ENCODE results near the gene TTC23L.
A peak's percentile ranks its signal among the peaks of the same experiment; 100 is the strongest.
"Not testable (repeated sequence)": the region's sequence is repeated elsewhere in the genome, so short reads cannot be mapped to it uniquely, and the experiment has no call there.

Gene TTC23L, protein sequence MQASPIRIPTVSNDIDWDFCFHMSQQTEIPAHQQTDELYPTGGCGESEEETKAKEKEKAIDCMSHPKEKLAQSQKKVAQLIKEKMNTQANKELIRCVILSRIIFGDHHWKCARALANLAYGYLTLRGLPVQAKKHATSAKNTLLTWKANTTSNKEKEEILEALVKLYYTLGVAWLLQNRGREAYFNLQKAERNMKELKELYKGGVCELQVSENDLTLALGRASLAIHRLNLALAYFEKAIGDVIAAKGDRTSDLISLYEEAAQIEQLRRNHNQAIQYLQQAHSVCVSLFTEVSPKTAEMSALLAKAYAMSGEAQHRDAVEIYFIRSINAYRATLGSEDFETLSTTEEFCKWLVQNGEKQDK

DNA sequence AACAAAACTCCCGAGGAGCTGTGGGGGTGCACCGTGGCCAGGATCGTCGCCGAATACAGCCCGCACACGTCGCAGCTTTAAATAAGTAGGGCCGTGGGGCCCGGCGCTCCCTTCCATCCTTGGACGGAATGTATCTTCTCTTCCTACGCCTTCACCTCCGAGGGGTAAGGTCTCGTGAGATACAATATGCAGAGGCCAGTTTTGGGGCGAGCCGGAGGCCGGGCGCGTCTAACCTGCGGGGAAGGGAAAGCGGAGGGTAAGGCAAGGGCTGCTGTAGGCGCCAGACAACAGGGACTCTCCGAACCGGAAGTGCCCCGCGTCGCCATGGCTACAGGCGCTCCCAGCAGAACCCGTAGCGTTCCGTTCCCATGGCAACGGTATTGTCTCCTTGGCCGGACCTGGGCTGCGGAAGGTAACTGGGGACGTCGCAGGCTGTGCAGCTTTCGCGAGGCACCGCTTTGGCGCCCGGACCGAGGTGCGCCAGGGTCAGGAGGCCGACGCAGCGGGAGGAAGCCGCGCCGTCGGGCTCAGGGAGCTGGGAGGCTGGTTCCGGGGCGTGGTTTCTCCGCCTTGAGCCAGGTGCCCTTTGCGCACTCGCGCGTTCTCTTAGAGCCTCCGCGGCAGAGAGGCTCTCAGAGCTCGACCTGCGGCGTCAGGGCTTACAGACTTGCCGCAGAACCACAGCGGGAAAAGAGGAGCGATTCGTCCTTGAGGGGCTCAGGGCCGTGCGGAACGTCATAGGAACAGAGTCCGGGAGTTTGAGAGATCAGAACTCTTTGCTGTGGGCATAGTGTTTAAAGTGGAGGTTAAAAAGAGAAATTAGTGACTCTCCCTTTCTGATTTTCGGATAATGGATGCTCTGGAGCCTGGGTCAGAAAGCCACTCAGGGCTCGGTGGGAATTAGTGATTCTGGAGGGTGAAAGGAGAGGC is at the start of gene TTC23L:
Gene TTC23L, plus strand, starts transcription at position 380 of the 930 bp plus-strand sequence. CDS start 1,508 bp downstream, outside the sequence.
- DNase-seq (ENCODE audit: low spot score): peak; percentile 95

DNA sequence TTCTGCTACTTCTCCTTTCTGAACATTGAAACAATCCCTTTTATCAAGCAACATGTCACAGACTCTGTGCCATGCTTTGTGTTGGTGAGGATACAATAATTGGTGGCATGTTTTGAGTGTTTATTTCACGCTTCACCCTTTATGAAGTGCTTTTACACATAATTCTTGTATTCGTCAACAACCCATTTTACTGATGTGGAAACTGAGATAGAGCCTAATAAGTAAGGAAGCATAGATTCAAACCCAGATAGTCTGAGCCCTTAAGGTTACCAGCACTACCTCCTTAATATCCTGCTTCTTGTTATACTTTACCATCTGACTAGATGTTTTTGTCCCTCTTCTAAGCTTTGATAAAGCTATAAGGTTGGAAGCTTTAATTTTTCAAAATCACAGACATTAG is 49.3 kb upstream of the TTC23L start:
- DNase-seq (ENCODE audit: low spot score): no peak

DNA sequence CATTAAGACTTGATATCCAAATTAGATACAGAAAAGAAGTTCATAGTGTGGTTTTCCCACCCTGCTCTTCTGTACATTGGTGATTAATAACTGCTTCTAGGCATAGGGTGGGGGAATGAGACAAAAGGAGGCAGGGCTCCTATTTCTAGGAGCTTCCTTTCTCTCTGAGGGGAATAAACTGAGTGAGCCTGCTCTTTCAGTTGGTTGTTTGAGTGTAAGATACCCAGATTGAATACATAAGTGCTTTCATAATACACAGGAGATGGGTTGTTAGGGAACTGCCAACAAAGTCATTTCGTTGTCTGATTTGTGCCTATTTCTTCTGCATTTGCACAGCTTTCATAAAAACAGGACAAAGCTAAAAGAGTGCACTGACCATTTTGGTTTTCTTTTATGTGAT is 48.9 kb upstream of the TTC23L start:
- no peak for DNase-seq (ENCODE audit: low spot score)

DNA sequence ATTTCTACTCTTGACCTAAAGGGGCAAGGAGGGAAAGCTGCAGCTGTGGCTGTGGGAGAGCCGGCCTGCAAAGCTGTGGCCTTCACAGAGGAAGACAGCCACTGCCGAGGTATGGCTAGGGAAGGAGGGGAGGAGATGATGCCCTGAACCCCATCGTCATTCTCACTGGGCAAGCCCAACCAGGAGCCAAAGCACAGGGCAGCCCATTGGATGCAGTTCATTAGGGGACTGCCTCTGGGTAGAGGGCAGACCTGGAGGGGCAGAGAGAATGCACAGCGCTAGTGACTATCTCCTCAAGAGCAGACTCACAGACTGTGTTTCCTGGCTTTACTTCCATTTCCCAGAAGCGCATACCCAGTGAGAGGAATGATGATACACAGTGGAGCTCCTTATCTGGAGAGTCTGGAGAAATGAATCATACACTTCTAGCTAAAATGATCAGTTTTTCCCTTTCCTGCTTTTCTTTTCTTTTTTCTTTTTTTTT is 47.2 kb upstream of the TTC23L start:
- DNase-seq (ENCODE audit: low spot score): no peak

DNA sequence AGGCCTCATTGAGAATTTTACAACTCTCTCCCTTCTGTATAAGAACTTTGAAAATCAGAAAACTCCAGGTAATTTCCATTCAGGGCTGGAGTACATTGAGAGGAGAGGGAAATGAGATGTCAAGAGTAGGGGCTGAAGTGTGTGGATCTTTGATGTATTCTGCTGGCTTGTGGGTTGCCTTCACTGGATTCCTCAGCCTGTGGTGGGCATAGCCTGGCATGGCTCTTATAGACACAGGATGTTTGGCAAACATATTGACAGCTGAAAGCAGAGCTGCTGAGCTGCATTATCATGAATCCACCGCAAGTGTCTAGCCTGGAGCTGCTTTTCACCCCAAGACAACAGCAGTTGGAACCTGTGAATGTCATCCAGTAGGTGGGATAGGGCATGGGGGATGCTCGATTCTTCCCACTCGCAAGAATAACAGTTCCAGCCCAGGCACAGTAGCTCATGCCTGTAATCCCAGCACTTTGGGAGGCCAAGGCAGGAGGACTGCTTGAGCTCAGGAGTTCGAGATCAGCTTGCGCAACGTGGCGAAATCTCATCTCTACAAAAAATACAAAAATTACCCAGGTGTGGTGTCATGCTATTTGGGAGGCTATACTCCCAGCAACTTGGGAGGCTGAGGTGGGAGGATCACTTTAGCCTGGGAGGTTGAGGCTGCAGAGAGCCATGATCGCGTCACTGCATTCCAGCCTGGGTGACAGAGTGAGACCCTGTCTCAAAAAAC is 36.0 kb upstream of the TTC23L start:
- no peak for DNase-seq (ENCODE audit: low spot score)

DNA sequence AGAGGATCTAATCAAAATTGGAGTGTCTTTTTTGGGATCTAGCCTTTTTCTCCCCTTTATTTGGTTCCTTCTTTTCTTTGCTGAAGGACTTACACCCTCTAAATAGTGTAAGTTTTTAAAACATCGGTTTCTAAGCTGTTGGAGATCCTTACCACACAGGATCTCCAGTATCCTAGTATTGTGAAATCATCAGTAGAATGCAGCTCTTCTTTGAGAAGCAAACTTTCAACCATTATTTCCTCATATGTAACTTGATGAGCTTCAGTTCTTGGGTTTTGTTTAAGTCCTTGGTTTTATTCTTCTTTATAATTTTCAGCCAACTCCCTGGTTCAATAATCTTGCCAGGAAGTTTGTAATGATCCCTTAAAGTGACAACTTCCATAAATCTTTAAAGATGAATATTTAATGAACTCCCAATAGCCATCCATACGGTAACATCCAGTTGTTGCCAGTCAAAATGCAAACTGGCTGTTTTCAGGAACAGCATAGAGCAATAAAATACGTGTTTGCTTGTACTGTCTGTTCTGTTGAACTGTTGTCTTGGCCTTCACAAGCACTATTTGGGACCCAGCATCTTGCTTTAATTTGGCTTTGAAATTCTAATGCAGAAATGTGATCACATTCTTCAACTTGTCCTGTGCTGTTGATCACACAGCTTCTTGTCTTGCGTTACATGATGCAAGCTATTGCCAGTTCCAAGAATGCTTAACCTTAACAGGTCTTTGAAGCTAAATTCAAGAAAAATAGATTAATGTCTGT is 34.8 kb upstream of the TTC23L start:
- no peak for DNase-seq (ENCODE audit: low spot score)

DNA sequence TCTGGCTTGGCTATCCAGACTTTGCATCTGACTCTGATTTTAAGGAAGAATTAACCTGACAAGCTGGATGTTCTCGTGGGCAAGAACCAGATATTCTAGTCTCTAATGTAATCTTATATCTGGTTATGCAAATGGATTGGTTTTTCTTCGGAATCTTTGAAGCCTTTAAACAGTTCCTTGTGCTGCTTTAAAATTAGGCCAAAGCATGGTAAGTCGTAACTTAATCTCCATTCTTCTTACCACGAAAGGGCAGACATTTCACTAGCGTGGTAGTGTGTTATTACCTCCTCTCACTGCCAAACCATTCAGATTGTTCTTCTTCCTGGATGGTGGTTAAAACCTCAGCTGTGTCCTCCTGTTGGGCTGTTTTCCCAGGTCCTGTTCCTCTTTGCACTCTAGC is 34.1 kb upstream of the TTC23L start:
- no peak for DNase-seq (ENCODE audit: low spot score)

DNA sequence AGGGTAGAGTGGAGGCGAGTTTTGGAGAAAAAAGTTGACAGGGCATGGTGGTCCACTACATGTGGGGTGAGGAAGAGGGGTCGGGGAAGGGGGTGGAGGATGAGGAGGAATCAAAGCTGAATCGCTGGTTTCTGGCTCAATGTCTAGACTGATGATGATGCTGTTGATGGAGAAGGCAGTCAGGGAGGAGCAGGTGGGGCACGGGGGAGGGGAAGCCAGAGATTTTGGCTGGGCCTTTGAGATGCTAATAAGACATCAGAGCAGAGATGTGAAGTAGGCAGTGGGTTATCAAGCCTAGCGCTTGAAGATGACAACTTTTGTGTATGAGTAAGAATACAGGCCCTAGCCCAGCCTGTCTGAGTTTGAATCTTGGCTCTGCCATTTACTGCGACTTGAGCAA is 32.4 kb upstream of the TTC23L start:
- DNase-seq (ENCODE audit: low spot score): no peak

DNA sequence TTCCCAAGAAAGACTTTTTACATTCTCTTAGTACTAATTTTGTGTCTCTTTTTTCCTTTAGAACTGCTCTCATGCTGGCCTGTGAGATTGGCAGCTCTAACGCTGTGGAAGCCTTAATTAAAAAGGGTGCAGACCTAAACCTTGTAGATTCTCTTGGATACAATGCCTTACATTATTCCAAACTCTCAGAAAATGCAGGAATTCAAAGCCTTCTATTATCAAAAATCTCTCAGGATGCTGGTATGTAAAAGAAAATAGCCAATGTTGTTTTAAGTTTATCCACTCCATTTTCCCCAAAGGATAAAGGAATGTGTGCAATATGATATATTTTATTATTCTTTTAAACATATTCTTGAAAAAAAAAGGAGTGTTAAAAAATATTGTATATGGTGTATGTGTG is 27.3 kb upstream of the TTC23L start:
- DNase-seq (ENCODE audit: low spot score): no peak

DNA sequence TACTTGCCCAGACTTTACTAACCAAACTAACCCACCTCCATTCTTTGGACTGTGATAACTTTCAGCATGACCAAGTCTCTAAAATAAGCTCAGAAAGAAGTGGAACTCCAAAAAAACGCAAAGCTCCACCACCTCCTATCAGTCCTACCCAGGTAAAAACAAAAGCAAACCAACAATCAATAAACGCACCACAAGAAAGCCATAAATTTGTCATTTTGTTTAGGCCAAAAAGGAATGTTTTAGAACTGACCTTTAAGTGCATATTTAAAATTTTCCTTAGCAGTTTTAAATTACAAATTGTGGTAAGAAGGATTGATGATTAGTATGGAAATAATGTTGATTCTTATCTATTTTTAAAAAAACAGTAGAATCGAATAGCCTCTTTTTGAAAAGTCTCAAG is 25.5 kb upstream of the TTC23L start:
- no peak for DNase-seq (ENCODE audit: low spot score)

DNA sequence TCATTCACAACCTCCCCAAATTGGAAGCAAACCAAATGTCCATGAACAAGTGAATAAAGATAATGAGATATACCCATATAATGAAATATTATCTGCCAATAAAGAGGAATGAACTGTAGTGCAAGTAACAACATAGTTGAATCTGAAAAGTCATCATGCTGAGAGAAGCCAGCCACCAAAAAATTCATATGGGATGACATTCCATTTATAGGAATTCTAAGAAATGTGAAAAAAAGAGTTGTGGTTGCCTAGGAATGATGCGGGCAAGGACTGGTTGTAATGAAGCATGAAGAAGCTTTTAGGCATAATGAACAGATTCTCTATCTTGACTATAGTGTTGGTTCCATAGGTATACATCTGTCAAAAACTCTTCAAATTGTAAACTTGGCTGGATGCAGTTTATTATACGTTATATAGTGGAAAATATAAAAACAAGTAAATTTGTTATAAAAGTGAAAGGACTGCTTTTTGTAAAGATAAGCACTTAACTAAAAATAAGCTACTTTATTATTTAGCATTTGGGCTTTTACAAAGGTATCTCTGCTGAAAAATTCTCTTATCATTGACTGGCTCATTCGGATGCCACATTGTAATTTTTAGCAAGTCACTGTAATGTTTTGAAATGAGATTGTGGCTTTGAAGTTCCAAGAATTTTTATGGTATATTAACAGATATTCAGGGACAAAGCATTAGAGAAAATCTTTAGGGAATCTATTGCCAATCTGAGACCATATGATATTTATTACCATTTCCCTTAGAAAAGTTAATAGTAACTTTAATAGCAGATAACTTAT is 21.2 kb upstream of the TTC23L start:
- DNase-seq (ENCODE audit: low spot score): no peak

DNA sequence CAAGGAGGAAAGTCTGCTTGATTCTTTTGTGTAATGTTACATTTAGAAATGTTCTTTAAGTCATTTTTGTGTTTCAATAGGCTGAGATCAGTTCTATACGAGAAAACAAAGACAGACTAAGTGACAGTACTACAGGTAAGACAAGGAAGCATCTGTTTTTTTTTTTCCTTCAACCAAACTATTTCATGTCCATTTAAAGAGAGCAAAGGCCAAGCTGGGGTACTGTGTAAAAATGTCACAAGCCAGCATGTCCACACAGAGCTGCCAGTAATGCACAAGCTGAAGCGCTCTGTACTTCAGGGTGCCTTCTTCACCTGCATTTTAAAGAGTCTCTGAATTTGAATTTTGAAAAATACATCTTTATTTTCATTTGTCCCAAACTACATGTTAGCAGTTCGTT is 20.2 kb upstream of the TTC23L start:
- no peak for DNase-seq (ENCODE audit: low spot score)

DNA sequence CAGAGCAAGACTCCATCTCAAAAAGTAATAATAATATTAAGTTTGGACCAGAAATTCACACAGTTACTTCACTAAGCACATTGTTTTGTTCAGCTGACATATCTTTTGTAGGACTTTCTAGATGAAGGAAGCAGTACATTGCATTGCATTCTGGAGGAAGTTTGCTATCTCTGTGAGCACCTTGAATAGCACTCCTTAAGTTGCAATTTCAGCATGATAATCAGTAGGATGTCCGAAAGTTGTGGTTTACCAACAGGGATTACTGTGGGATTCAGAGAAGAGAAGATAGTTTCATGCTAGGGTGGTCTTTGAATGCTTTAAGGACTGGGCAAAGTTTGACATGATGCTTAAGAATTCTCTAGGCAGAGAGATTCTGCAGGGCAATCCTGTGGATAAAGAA is 18.4 kb upstream of the TTC23L start:
- DNase-seq (ENCODE audit: low spot score): no peak

DNA sequence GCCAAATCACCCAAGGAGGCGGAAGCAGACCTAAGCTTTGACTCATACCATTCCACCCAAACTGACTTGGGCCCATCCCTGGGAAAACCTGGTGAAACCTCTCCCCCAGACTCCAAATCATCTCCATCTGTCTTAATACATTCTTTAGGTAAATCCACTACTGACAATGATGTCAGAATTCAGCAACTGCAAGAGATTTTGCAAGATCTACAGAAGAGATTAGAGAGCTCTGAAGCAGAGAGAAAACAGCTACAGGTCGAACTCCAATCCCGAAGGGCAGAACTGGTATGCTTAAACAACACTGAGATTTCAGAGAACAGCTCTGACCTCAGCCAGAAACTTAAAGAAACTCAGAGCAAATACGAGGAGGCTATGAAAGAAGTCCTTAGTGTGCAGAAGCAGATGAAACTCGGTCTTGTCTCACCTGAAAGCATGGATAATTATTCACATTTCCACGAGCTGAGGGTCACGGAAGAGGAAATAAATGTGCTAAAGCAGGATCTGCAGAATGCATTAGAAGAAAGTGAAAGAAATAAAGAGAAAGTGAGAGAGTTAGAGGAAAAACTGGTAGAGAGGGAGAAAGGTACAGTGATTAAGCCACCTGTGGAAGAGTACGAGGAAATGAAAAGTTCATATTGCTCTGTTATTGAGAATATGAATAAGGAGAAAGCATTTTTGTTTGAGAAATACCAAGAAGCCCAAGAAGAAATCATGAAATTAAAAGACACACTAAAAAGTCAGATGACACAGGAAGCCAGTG is 15.8 kb upstream of the TTC23L start:
- no peak for DNase-seq (ENCODE audit: low spot score)

DNA sequence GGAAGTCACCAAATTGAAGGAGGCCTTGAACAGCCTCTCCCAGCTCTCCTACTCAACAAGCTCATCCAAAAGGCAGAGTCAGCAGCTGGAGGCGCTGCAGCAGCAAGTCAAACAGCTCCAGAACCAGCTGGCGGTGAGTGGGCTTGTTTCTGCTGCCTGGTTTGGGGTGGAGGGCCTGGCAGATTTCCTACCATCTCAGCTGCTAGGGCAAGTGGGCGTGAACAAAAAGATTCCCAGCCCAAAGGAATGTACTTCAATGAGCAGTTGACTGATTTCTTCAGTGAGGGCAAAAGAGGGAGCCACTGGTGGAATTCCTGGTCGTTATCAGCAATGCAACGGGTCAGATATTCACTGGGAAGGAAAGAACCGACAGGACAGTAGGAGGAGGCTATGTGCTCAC is 12.6 kb upstream of the TTC23L start:
- DNase-seq (ENCODE audit: low spot score): no peak

DNA sequence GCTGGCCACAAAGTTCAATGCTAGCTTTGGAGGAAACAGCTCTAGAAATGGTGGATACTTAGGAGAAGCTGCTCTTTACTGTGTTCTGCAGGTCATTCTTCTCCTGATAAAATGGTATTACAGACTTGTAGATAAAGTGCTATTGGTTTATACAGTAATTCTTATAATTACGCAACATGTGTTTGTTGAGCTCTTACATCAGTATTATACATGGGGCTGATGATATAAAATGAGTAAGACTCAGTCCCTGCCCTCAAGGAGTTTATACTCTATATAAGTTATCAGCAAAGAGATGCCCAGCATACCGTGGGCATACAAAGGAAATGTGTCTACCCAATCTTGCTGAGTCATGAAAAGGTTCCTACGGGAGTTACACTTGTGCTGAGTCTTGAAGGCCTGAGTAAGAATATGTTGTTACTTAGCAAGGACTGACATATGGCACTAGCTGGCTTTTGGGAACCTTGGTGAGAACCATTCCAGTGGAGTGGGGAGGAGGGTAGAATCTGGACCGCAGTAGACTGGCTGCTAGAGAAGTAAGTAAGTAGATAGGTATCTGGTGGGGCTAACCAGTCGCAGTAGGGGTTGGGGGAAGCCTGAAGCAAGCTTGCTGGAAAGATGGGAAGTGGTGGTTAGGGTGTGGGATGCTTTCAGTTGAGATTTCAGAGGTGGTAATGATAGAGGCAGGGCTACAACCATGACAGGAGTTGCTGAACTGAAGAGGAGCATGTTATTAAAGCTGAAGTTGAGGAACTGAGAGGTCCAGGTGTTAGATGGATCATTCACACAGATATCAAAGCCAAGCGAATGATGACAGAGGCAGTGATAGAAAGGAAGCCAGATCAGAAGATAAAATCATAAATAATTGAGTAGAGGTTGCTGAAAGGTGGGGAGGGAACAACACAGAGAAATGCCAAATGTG is 11.1 kb upstream of the TTC23L start:
- no peak for DNase-seq (ENCODE audit: low spot score)

DNA sequence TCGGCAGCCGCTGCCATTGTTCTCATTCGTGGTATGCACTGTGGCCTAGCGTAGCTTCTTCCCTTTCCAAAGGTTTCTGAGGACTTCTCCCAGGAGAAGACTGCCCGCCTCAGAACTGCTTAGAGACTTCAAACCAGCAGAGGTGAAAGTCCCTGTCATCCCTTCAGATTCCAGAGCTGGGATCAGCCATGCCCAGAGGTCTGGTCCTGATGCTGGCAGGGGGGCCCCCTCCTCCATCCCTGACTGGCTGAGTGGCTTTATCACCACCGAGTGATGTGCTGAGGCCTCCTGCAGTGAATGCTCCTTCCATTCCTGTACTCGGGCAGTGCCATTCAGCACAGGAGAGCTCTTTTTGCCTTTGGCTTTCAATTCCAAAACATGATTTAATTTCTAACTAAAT is 8.1 kb upstream of the TTC23L start:
- DNase-seq (ENCODE audit: low spot score): not testable (repeated sequence)

DNA sequence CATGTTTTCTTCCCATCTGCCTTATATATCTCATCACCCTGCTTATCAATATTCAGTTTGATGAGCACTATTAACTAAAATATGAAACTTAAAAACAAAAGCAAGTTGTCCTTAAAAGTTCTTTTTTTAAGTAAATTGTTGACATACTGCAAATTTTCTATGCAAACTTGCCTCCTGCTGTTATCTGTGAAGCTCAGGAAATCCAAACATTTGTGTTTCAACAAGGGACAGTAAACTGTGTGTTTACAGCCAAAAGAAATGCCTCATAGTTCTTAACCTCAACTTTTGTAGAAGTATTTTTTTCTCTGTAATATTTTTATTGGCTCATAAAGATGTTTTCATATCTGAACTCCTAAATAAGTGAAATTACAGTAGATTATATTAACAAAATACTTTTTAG is 7.7 kb upstream of the TTC23L start:
- no peak for DNase-seq (ENCODE audit: low spot score)

DNA sequence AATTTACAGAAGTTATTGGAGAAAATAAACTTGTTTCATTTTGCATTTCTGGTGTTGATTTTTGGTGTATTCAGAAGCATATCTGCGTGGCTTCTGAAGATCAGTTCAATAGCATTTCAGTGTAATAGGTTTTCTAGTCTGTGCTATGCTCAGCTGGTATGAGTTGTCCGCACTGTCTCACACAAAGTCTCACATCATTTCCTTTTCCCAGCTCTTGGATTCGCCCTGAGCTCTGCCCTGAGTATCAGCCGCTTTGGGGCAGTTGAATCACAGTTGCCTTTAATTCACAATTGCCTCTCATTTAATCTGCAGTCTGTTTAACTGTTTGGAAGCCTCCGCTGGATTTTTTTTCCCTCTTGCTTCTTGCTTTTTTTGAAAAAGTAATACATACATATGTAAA is 6.4 kb upstream of the TTC23L start:
- DNase-seq (ENCODE audit: low spot score): no peak

Measured in Ammon's horn (tissue), 1 donor.